Measurements from ENCODE around the gene PCDH1. TPM values are rescaled to one million over a fixed set of nuclear protein-coding genes. Genes with fewer than 3 reads are reported as not detected.
A peak's percentile ranks its signal among the peaks of the same experiment; 100 is the strongest.

PCDH1 gene
- total and polyA plus RNA-seq, 4 experiments from 2014 or later = not detected

DNA sequence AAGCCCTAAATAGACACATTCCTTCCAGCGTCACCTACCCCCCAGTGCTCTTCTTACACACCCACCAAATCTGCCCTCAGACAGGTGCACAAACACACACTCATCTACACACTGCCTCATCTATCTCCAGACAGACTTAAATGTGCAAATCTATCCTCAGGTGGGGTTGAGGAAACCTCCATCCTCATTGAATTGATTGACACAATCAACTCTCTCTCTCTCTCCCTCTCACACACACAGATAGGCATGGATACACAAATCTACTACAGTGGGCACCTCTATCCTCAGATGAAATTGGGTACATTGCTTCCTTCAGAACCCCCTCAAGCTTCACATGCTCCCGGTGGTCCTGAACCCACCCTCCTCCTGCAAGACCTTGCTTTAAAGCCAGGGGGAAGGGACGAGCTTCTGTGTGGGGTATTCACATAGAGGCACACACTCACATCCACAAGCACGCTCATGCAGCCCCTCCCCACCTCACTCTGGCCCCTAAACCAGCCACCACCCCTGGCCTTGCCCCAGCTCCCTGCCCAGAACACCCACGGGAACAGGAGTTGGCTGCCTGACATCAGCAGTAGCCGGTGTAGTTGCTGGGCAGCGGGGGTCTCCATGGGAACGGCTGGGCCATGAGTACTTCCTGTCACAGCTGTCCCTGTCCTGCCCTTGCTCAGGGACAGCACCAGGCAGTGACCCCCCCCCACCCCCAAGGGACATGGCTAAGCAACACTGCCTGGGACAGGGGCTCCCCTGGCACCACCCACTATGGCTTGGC, 22.8 kb downstream of the PCDH1 start:
- intact Hi-C loops (cut with micrococcal nuclease) = no loop called here
- H3K27me3 Mint-ChIP-seq = peaks cover 3 to 5% of the 10 kb centered on the region in 2 donors
- Histone ChIP-seq H3K27me3 (ENCODE audit: insufficient read depth, low read length) (no peaks in the 10 kb centered on the region), H3K9me3 (ENCODE audit: control insufficient read depth in 1 of 2, low read length in 2 of 2) (no peaks in the 10 kb centered on the region), H3K27ac (ENCODE audit: low read depth, low read length) (no peak overlapping the region), H3K36me3 (ENCODE audit: insufficient read depth, low read length) (no peaks in the 10 kb centered on the region), H3K4me3 (ENCODE audit: low read length in 2 of 2) (no peak overlapping the region), H3K4me1 (ENCODE audit: insufficient read depth, low read length) (no peaks in the 10 kb centered on the region)
- DNase-seq = no peak
- H3K9me3 Mint-ChIP-seq = no peaks in the 10 kb centered on the region
- ChIA-PET CTCF (ENCODE audit: partially characterized antibody) (no interaction called here), POLR2A (ENCODE audit: partially characterized antibody) (no interaction called here)
- peaks cover 0 to 4% (median 0%) of the 10 kb centered on the region in 4 donors for H3K4me1 Mint-ChIP-seq
- no peaks in the 10 kb centered on the region for H3K36me3 Mint-ChIP-seq
- H3K4me3 Mint-ChIP-seq = no peak overlapping the region
- H3K27ac Mint-ChIP-seq = peak overlapping the region in 1 of 7 donors; percentile 2

DNA sequence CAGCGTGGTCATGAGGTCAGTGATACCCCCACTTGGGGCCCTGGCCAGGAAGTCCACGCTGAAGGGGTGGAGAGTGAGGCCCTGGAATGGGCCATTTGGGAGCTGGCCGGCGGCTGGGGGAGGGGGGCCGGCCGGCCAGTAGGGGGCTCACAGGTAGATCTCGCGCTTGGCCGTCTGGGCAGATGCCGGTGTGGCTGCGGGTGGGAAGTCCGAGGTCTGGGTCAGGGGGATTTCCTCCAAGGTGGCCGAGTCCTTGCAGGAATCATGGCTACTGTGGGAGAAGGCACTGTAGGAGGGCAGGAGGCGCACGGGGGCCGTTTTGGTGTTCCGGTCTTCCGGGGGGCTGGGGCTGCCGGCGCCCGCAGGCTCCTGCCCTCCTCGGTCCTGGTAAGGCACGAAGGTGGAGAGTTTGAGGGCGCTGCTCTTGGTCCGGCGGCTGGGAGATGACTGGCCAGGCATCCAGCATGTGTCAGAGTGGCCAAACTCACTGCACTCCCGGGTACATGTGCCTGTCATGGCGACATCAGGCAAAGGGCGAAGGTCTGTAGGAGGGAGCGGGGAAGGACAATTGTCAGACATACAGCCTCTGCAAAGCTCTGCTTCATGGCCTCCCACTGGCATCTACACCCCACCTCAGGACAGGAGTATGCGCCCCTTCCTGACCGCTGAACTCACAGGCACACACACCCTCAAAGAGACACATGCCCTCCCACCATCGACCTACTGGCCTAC, 24.1 kb downstream of the PCDH1 start:
- no peaks in the 10 kb centered on the region for H3K9me3 ChIP-seq (ENCODE audit: control insufficient read depth in 1 of 2, low read length in 2 of 2)
- Mint-ChIP-seq H3K4me1 (peaks cover 0 to 6% (median 1%) of the 10 kb centered on the region in 4 donors), H3K27me3 (no peaks in the 10 kb centered on the region), H3K27ac (peak overlapping the region in 1 of 7 donors; percentile 58), H3K4me3 (peak overlapping the region in 1 of 8 donors; percentile 39), H3K36me3 (peaks cover 0 to 2% of the 10 kb centered on the region in 2 donors), H3K9me3 (no peaks in the 10 kb centered on the region)
- intact Hi-C loops (cut with micrococcal nuclease) = no loop called here
- POLR2A ChIA-PET (ENCODE audit: partially characterized antibody) = no interaction called here
- H3K27ac ChIP-seq (ENCODE audit: low read depth, low read length) = no peak overlapping the region
- H3K27me3 ChIP-seq (ENCODE audit: insufficient read depth, low read length) = no peaks in the 10 kb centered on the region
- H3K4me1 ChIP-seq (ENCODE audit: insufficient read depth, low read length) = peaks cover 2% of the 10 kb centered on the region
- no peaks in the 10 kb centered on the region for H3K36me3 ChIP-seq (ENCODE audit: insufficient read depth, low read length)
- H3K4me3 ChIP-seq (ENCODE audit: low read length in 2 of 2) = no peak overlapping the region
- no peak for DNase-seq
- CTCF ChIA-PET (ENCODE audit: partially characterized antibody) = interaction anchor here (0.9 kb wide), 1 partner anchor 25 kb away, joined by 3 read pairs; no protein-coding TSS in a partner anchor

DNA sequence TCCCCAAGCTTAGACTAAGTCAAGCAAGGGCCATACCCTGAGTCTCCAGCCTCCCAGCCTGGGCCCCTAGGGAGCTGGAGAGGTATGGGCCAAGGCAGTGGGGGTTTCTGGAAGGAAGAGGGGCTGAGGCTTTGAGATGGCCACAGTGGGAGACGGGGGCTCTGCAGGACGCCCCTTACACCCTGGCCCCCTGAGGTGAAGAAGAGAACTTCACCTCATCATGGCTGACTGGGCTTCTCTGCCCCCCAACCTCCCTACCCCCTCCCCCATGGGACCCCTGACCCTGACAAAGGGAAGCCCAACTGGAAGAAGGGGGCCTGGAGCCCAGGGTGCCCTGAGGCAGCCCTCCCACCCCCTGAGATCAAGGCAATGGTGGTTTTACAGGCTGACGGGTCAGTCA, 25.8 kb downstream of the PCDH1 start:
- Histone ChIP-seq H3K36me3 (ENCODE audit: insufficient read depth, low read length) (no peaks in the 10 kb centered on the region), H3K4me3 (ENCODE audit: low read length in 2 of 2) (no peak overlapping the region), H3K9me3 (ENCODE audit: control insufficient read depth in 1 of 2, low read length in 2 of 2) (no peaks in the 10 kb centered on the region), H3K4me1 (ENCODE audit: insufficient read depth, low read length) (peaks cover 9% of the 10 kb centered on the region), H3K27ac (ENCODE audit: low read depth, low read length) (no peak overlapping the region), H3K27me3 (ENCODE audit: insufficient read depth, low read length) (no peaks in the 10 kb centered on the region)
- DNase-seq = no peak
- Mint-ChIP-seq H3K27me3 (no peaks in the 10 kb centered on the region), H3K4me3 (no peak overlapping the region), H3K9me3 (no peaks in the 10 kb centered on the region), H3K4me1 (peaks cover 5 to 14% (median 8%) of the 10 kb centered on the region in 4 donors), H3K27ac (no peak overlapping the region), H3K36me3 (peaks cover 0 to 2% of the 10 kb centered on the region in 2 donors)
- ChIA-PET CTCF (ENCODE audit: partially characterized antibody) (no interaction called here), POLR2A (ENCODE audit: partially characterized antibody) (no interaction called here)
- intact Hi-C loops (cut with micrococcal nuclease) = no loop called here

DNA sequence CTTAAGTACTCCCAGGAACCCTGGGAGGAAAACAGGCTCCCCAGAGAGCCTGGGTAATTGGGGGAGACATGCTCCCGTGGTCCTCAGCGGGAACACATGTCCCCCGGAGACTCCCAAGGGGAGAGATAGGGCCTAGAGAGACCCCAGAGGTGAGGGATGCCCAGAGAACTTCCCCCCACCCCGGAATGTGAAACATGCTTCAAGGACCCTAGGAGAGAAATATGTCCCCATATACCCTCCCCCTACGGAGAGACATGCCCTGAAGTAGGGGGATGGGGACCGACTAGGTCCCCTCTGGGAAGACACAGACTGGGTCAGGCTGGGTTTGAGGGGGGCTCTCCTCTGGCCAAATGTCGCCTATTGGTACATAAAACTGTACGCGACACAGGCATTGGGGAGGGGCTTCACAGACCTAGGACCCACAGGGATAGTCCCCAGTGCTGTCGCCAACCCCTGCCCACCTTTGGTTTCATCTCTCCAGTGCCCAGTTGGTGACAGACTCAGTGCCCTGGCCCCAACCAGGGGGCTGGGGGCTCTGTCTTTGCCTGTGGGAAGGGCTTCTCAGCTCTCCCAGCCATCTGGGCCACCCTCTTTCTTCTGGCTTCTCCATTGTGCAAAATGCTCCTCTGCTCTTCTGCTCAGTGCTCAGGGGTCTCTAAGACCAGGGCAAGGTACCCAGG, 26.9 kb downstream of the PCDH1 start:
- H3K27me3 ChIP-seq (ENCODE audit: insufficient read depth, low read length) = no peaks in the 10 kb centered on the region
- Mint-ChIP-seq H3K4me1 (peaks cover 5 to 14% (median 8%) of the 10 kb centered on the region in 4 donors), H3K36me3 (peaks cover 0 to 2% of the 10 kb centered on the region in 2 donors), H3K4me3 (peak overlapping the region; percentile 32 to 84 (median 72)), H3K9me3 (no peaks in the 10 kb centered on the region), H3K27ac (peak overlapping the region in 5 of 7 donors; percentile 29 to 87 (median 68)), H3K27me3 (no peaks in the 10 kb centered on the region)
- H3K4me3 ChIP-seq (ENCODE audit: low read length in 2 of 2) = no peak overlapping the region
- H3K9me3 ChIP-seq (ENCODE audit: control insufficient read depth in 1 of 2, low read length in 2 of 2) = no peaks in the 10 kb centered on the region
- peaks cover 9% of the 10 kb centered on the region for H3K4me1 ChIP-seq (ENCODE audit: insufficient read depth, low read length)
- H3K27ac ChIP-seq (ENCODE audit: low read depth, low read length) = no peak overlapping the region
- no peaks in the 10 kb centered on the region for H3K36me3 ChIP-seq (ENCODE audit: insufficient read depth, low read length)
- intact Hi-C loops (cut with micrococcal nuclease) = no loop called here
- CTCF ChIA-PET (ENCODE audit: partially characterized antibody) = no interaction called here
- POLR2A ChIA-PET (ENCODE audit: partially characterized antibody) = no interaction called here
- no peak for DNase-seq

DNA sequence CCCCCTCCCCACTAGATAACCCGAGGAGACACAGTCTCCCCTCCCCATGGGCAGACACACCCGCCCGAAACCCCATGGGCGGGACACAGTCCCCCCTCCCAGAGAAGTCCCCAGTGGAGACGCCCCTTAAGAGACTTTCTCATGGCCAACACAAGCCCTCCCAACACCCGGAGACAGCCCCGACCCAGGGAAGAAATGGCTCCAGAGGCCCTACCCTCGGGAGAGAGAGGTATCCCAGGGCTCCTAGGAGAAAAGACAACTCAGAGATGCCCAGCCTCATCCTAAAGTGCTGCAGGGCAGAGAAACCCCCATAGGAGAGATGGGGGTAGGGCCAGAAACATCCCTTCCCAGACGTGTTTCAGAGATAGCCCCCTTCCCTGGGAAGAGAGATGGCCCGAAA, 27.4 kb downstream of the PCDH1 start:
- intact Hi-C loops (cut with micrococcal nuclease) = no loop called here
- peak overlapping the region in 2 of 7 donors; percentile 15 to 27 for H3K27ac Mint-ChIP-seq
- H3K4me1 ChIP-seq (ENCODE audit: insufficient read depth, low read length) = peaks cover 9% of the 10 kb centered on the region
- ChIA-PET CTCF (ENCODE audit: partially characterized antibody) (interaction anchor here (0.6 to 2.9 kb wide), 7 partner anchors 28 to 214 kb away, joined by 3 to 11 read pairs (median 4); partner anchors contain the start of genes HDAC3, PCDH1, RELL2 and RNF14), POLR2A (ENCODE audit: partially characterized antibody) (interaction anchor here (0.6 to 2.6 kb wide), 14 partner anchors 9 to 373 kb away, joined by 3 to 24 read pairs (median 10); partner anchors contain the start of genes DELE1, HDAC3, PCDH1 and PCDH12)
- H3K4me3 ChIP-seq (ENCODE audit: low read length in 2 of 2) = no peak overlapping the region
- peak overlapping the region in 7 of 8 donors; percentile 35 to 77 (median 64) for H3K4me3 Mint-ChIP-seq
- H3K36me3 Mint-ChIP-seq = peaks cover 0 to 2% of the 10 kb centered on the region in 2 donors
- H3K27me3 ChIP-seq (ENCODE audit: insufficient read depth, low read length) = no peaks in the 10 kb centered on the region
- no peaks in the 10 kb centered on the region for H3K27me3 Mint-ChIP-seq
- peaks cover 5 to 14% (median 9%) of the 10 kb centered on the region in 4 donors for H3K4me1 Mint-ChIP-seq
- no peaks in the 10 kb centered on the region for H3K36me3 ChIP-seq (ENCODE audit: insufficient read depth, low read length)
- H3K9me3 Mint-ChIP-seq = no peaks in the 10 kb centered on the region
- DNase-seq = no peak
- no peak overlapping the region for H3K27ac ChIP-seq (ENCODE audit: low read depth, low read length)
- no peaks in the 10 kb centered on the region for H3K9me3 ChIP-seq (ENCODE audit: control insufficient read depth in 1 of 2, low read length in 2 of 2)

DNA sequence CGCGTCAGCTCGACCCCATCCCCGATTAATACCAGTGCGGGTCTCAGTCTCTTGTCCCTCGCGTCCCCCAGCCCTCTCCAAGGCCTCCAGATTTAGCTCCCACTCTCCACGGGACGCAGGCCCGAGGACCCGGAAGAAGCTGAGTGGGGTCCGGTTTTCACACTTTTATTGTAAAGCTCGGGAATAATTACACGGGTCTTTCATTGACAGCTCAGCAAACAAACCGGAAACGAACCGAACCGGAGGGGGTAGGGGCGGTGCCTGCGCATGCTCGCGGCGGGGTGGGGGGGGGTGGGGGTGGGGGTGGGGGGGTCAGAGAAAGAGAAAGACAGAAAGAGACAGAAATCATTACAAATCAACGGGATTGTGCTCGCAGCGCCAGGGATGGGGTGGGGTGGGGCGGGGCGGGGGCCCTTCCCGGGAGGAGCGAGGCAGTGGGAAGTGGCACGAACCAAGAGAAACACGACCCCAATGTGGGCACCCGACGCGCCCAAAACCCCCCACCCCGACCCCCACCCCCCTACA, 27.9 kb downstream of the PCDH1 start:
- Histone ChIP-seq H3K4me3 (ENCODE audit: low read length in 2 of 2) (peak overlapping the region; percentile 83 to 88), H3K27ac (ENCODE audit: low read depth, low read length) (peak overlapping the region; percentile 66), H3K9me3 (ENCODE audit: control insufficient read depth in 1 of 2, low read length in 2 of 2) (no peaks in the 10 kb centered on the region), H3K27me3 (ENCODE audit: insufficient read depth, low read length) (no peaks in the 10 kb centered on the region), H3K36me3 (ENCODE audit: insufficient read depth, low read length) (no peaks in the 10 kb centered on the region), H3K4me1 (ENCODE audit: insufficient read depth, low read length) (peaks cover 9% of the 10 kb centered on the region)
- H3K9me3 Mint-ChIP-seq = no peaks in the 10 kb centered on the region
- peak overlapping the region in 6 of 7 donors; percentile 27 to 87 (median 78) for H3K27ac Mint-ChIP-seq
- peaks cover 5 to 14% (median 9%) of the 10 kb centered on the region in 4 donors for H3K4me1 Mint-ChIP-seq
- intact Hi-C loops (cut with micrococcal nuclease) = no loop called here
- CTCF ChIA-PET (ENCODE audit: partially characterized antibody) = interaction anchor here (0.6 to 2.9 kb wide), 7 partner anchors 29 to 214 kb away, joined by 3 to 11 read pairs (median 4); partner anchors contain the start of genes HDAC3, PCDH1, RELL2 and RNF14
- peak in 3 of 5 donors; percentile 29 to 42 (median 36) for DNase-seq
- H3K4me3 Mint-ChIP-seq = peak overlapping the region; percentile 90 to 93 (median 92)
- peaks cover 0 to 2% of the 10 kb centered on the region in 2 donors for H3K36me3 Mint-ChIP-seq
- peaks cover 0 to under 1% of the 10 kb centered on the region in 2 donors for H3K27me3 Mint-ChIP-seq
- POLR2A ChIA-PET (ENCODE audit: partially characterized antibody) = interaction anchor here (0.6 to 2.6 kb wide), 14 partner anchors 9 to 373 kb away, joined by 3 to 24 read pairs (median 10); partner anchors contain the start of genes DELE1, HDAC3, PCDH1 and PCDH12

Data from CD4-positive, alpha-beta memory T cell (primary cell).